Bronchial epithelial cell (primary cell): ENCODE data around the gene GLRA2. TPM values are rescaled to one million over a fixed set of nuclear protein-coding genes. Genes with fewer than 3 reads are reported as not detected.

ENCODE experiments used
- DNase-seq: peaks from one replicate; pipeline ENCODE4 v3.0.0-alpha.2; 2010; ENCODE audit warnings: low read depth
- FAIRE-seq: peaks from 2 replicates; lab custom pipeline; 2011; peaks lifted over from hg19 to GRCh38; lab: Jason Lieb, UNC
- H3K27me3 ChIP-seq: 2 replicates; pipeline ENCODE4 v1.5.1; 2011; ENCODE audit warnings: low read length; ENCODE audit not compliant: control insufficient read depth, insufficient read depth
- H3K36me3 ChIP-seq: 2 replicates; pipeline ENCODE4 v1.5.1; 2011; ENCODE audit warnings: low read length; ENCODE audit not compliant: control insufficient read depth, insufficient read depth
- H3K4me3 ChIP-seq: 2 replicates; pipeline ENCODE4 v1.5.1; 2011; ENCODE audit warnings: mild to moderate bottlenecking, low read depth, low read length, control low read depth
- CTCF ChIP-seq: IDR thresholded peaks from 2 replicates; pipeline ENCODE4 v1.5.1; 2011; ENCODE audit warnings: mild to moderate bottlenecking, moderate library complexity, low read length, control low read depth, inconsistent platforms; ENCODE audit not compliant: insufficient read depth, severe bottlenecking
- total RNA-seq: library from RNA; depleted of rRNA; stranded (reverse); fragments of >200 nt; gene quantifications from 2 replicates; pipeline ENCODE4 v1.2.1, GENCODE V29; 2014

The GLRA2 gene
- total RNA-seq, 1 donor from 2014 or later, result not detected

- Histone ChIP-seq H3K27me3 (no peaks in the 10 kb centered on the region), H3K4me3 (no peak overlapping the region), H3K36me3 (no peaks in the 10 kb centered on the region)
- FAIRE-seq (no peak), DNase-seq (no peak)
- no peak for TF ChIP-seq CTCF
Measured at GRCh38 chrX:14700982-14701381, 171.6 kb downstream of the GLRA2 start.

GRCh38 chrX:14702145-14702544, 172.8 kb downstream of the GLRA2 start:
- no peak for TF ChIP-seq CTCF
- Histone ChIP-seq H3K36me3 (no peaks in the 10 kb centered on the region), H3K27me3 (no peaks in the 10 kb centered on the region), H3K4me3 (no peak overlapping the region)
- FAIRE-seq (no peak), DNase-seq (no peak)

GRCh38 chrX:14712096-14712495, 182.8 kb downstream of the GLRA2 start:
- FAIRE-seq (no peak), DNase-seq (no peak)
- Histone ChIP-seq H3K27me3 (no peaks in the 10 kb centered on the region), H3K36me3 (no peaks in the 10 kb centered on the region), H3K4me3 (no peak overlapping the region)
- no peak for TF ChIP-seq CTCF

- no peak for TF ChIP-seq CTCF
Measured at GRCh38 chrX:14717949-14718348, 188.6 kb downstream of the GLRA2 start.

GRCh38 chrX:14718403-14718802, 189.1 kb downstream of the GLRA2 start:
- no peak overlapping the region for H3K4me3 ChIP-seq
- peak; percentile 81 for DNase-seq
- no peak for FAIRE-seq
- H3K27me3 ChIP-seq, result no peaks in the 10 kb centered on the region
- TF ChIP-seq CTCF, result no peak
- no peaks in the 10 kb centered on the region for H3K36me3 ChIP-seq

More at GRCh38 chrX:14717949-14718348, 188.6 kb downstream of the GLRA2 start:
- H3K27me3 ChIP-seq, result no peaks in the 10 kb centered on the region
- FAIRE-seq (no peak), DNase-seq (no peak)
- H3K4me3 ChIP-seq, result no peak overlapping the region
- H3K36me3 ChIP-seq, result no peaks in the 10 kb centered on the region

GRCh38 chrX:14729058-14729457, 199.7 kb downstream of the GLRA2 start:
- no peaks in the 10 kb centered on the region for H3K27me3 ChIP-seq
- no peak for DNase-seq
- no peak overlapping the region for H3K4me3 ChIP-seq
- no peak for TF ChIP-seq CTCF
- no peaks in the 10 kb centered on the region for H3K36me3 ChIP-seq
- no peak for FAIRE-seq
